Activated CD4-positive, alpha-beta T cell treated with anti-CD3 and anti-CD28 coated beads, Interleukin-10, Interleukin-2, amounts not matched to agents 100 ng/mL and 50 ng/mL, durations not matched to agents 16 hours and 8 hours (primary cell): ENCODE measurements around the gene GRAP2.

Source experiments
- DNase-seq: peaks from one replicate; pipeline ENCODE4 v3.0.0-alpha.2; 2020

Gene GRAP2

GRCh38 chr22:40022536-40023240 is 121.8 kb downstream of the GRAP2 start:
- no peak for DNase-seq
